ENCODE data around the gene MT1E.

DNA sequence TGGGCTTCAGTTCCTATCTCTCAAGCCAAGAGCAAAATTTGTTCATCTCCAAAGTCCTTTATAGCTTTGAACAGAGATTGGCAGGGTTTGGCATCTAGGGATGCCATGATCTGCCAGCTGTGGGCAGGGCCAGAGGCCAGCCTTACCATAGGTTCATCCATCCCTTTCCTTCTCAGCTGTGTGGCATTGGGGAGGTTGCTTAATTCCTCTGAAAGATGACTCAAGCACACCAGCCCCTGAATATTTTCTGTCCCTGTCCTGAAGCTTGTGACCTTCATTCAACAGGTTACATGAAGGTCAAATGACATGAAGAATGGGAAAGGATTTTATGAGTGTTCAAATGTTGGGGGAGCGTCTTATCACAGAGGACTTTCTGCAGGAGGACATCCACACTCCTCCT lies 38.9 kb downstream of the MT1E start:
- TF ChIP-seq, protein P1, sequence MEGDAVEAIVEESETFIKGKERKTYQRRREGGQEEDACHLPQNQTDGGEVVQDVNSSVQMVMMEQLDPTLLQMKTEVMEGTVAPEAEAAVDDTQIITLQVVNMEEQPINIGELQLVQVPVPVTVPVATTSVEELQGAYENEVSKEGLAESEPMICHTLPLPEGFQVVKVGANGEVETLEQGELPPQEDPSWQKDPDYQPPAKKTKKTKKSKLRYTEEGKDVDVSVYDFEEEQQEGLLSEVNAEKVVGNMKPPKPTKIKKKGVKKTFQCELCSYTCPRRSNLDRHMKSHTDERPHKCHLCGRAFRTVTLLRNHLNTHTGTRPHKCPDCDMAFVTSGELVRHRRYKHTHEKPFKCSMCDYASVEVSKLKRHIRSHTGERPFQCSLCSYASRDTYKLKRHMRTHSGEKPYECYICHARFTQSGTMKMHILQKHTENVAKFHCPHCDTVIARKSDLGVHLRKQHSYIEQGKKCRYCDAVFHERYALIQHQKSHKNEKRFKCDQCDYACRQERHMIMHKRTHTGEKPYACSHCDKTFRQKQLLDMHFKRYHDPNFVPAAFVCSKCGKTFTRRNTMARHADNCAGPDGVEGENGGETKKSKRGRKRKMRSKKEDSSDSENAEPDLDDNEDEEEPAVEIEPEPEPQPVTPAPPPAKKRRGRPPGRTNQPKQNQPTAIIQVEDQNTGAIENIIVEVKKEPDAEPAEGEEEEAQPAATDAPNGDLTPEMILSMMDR (conservative IDR thresholded peaks at IDR 0.05; ENCODE audit: low read depth, low read length), result no peak
- no peak for TF ChIP-seq EZH2 (IDR thresholded peaks at IDR 0.05; ENCODE audit: borderline replicate concordance, low read depth, low read length, poor library complexity, severe bottlenecking)
